Suprapubic skin (tissue), 3 donors: ENCODE measurements around the gene SIGLEC15.

ENCODE experiments used
- CTCF ChIP-seq, 2 donors: fragments of 200-600 bp in 1 of 2; fragments of 450-650 bp in 1 of 2; sonication (generic) in 1 of 2; IDR thresholded peaks; one replicate each; pipeline ENCODE4 v1.5.1; 2016 to 2019; ENCODE audit warnings: antibody characterized with exemption in 2 of 2, mild to moderate bottlenecking in 1 of 2, moderate library complexity in 1 of 2
- POLR2A ChIP-seq, 2 donors: fragments of 450-650 bp; IDR thresholded peaks; one replicate each; pipeline ENCODE4 v1.6.1; 2017; ENCODE audit warnings: antibody characterized with exemption in 2 of 2, mild to moderate bottlenecking in 2 of 2, moderate library complexity in 2 of 2

- no peak for TF ChIP-seq CTCF (IDR thresholded peaks at IDR 0.05)
- no peak for TF ChIP-seq POLR2A (IDR thresholded peaks at IDR 0.05)
These were observed 9.7 kb downstream of the SIGLEC15 start for GRCh38 chr18:45835057-45835636.
